Central memory CD8-positive, alpha-beta T cell (primary cell): ENCODE results near the gene F10.

Source experiments
- ATAC-seq: fragments of 150-1000 bp; cut with Tn5 transposase; replicated peaks from 2 replicates; pipeline ENCODE4 v1.10.0; 2022; ENCODE audit warnings: mild to moderate bottlenecking, moderate FRiP score, moderate number of reproducible peaks; ENCODE audit not compliant: poor library complexity, severe bottlenecking; ENCODE audit errors: extremely low read depth
- DNase-seq, 2 donors: peaks; one replicate each; pipeline ENCODE4 v3.0.0; 2021; ENCODE audit warnings: low spot score in 2 of 2
- H3K27ac Mint-ChIP-seq: one replicate; pipeline ENCODE4 v1.8.0; 2022; ENCODE audit warnings: low read depth, mild to moderate bottlenecking, moderate library complexity, mixed read lengths
- H3K27me3 Mint-ChIP-seq: one replicate; pipeline ENCODE4 v1.8.0; 2022; ENCODE audit warnings: mixed read lengths
- H3K36me3 Mint-ChIP-seq: one replicate; pipeline ENCODE4 v1.8.0; 2022; ENCODE audit warnings: mild to moderate bottlenecking, moderate library complexity, mixed read lengths; ENCODE audit not compliant: insufficient read depth
- H3K4me1 Mint-ChIP-seq: one replicate; pipeline ENCODE4 v1.8.0; 2022; ENCODE audit warnings: mixed read lengths
- H3K4me3 Mint-ChIP-seq: one replicate; pipeline ENCODE4 v1.8.0; 2022; ENCODE audit warnings: mild to moderate bottlenecking, moderate library complexity, mixed read lengths
- H3K9me3 Mint-ChIP-seq: one replicate; pipeline ENCODE4 v1.8.0; 2022; ENCODE audit warnings: mixed read lengths

The F10 gene

GRCh38 chr13:113176822-113177221 is 54.2 kb downstream of the F10 start:
- no peak overlapping the region for H3K4me3 Mint-ChIP-seq
- H3K27me3 Mint-ChIP-seq = no peaks in the 10 kb centered on the region
- no peak for DNase-seq
- peak overlapping the region; percentile 99 for H3K27ac Mint-ChIP-seq
- H3K9me3 Mint-ChIP-seq = no peaks in the 10 kb centered on the region
- no peak for ATAC-seq
- peaks cover 29% of the 10 kb centered on the region for H3K4me1 Mint-ChIP-seq
- peaks cover 24% of the 10 kb centered on the region for H3K36me3 Mint-ChIP-seq

GRCh38 chr13:113178070-113178895 is 55.7 kb downstream of the F10 start:
- Mint-ChIP-seq H3K4me3 (no peak overlapping the region), H3K27ac (no peak overlapping the region), H3K9me3 (no peaks in the 10 kb centered on the region), H3K27me3 (no peaks in the 10 kb centered on the region), H3K4me1 (peaks cover 32% of the 10 kb centered on the region), H3K36me3 (peaks cover 24% of the 10 kb centered on the region)
- ATAC-seq = no peak
- DNase-seq = no peak

GRCh38 chr13:113178896-113179167 is 56.2 kb downstream of the F10 start:
- DNase-seq = no peak
- peaks cover 37% of the 10 kb centered on the region for H3K4me1 Mint-ChIP-seq
- H3K36me3 Mint-ChIP-seq = peaks cover 28% of the 10 kb centered on the region
- H3K9me3 Mint-ChIP-seq = no peaks in the 10 kb centered on the region
- H3K27ac Mint-ChIP-seq = no peak overlapping the region
- no peak overlapping the region for H3K4me3 Mint-ChIP-seq
- H3K27me3 Mint-ChIP-seq = no peaks in the 10 kb centered on the region
- no peak for ATAC-seq

GRCh38 chr13:113179374-113180230 is 57.0 kb downstream of the F10 start:
- H3K27ac Mint-ChIP-seq = peak overlapping the region; percentile 79

GRCh38 chr13:113182046-113182445 is 59.4 kb downstream of the F10 start:
- H3K9me3 Mint-ChIP-seq = no peaks in the 10 kb centered on the region
- peak overlapping the region; percentile 22 for H3K27ac Mint-ChIP-seq
- H3K36me3 Mint-ChIP-seq = peaks cover 31% of the 10 kb centered on the region
- ATAC-seq (no peak), DNase-seq (no peak)
- H3K4me1 Mint-ChIP-seq = peaks cover 53% of the 10 kb centered on the region
- no peak overlapping the region for H3K4me3 Mint-ChIP-seq
- no peaks in the 10 kb centered on the region for H3K27me3 Mint-ChIP-seq

More at GRCh38 chr13:113179374-113180230, 57.0 kb downstream of the F10 start:
- H3K4me3 Mint-ChIP-seq = peak overlapping the region; percentile 36
- H3K9me3 Mint-ChIP-seq = no peaks in the 10 kb centered on the region
- ATAC-seq (peak; percentile 45), DNase-seq (no peak)
- no peaks in the 10 kb centered on the region for H3K27me3 Mint-ChIP-seq
- peaks cover 43% of the 10 kb centered on the region for H3K4me1 Mint-ChIP-seq
- peaks cover 30% of the 10 kb centered on the region for H3K36me3 Mint-ChIP-seq

GRCh38 chr13:113183450-113184129 is 61.0 kb downstream of the F10 start:
- no peak for DNase-seq
- H3K9me3 Mint-ChIP-seq = no peaks in the 10 kb centered on the region
- peak overlapping the region; percentile 37 for H3K4me3 Mint-ChIP-seq
- H3K27me3 Mint-ChIP-seq = no peaks in the 10 kb centered on the region
- peaks cover 32% of the 10 kb centered on the region for H3K36me3 Mint-ChIP-seq
- no peak for ATAC-seq
- H3K4me1 Mint-ChIP-seq = peaks cover 67% of the 10 kb centered on the region
- H3K27ac Mint-ChIP-seq = peak overlapping the region; percentile 22

- Mint-ChIP-seq H3K27me3 (no peaks in the 10 kb centered on the region), H3K27ac (peak overlapping the region; percentile 70), H3K4me1 (peaks cover 64% of the 10 kb centered on the region), H3K36me3 (peaks cover 34% of the 10 kb centered on the region), H3K4me3 (peak overlapping the region; percentile 79), H3K9me3 (no peaks in the 10 kb centered on the region)
- no peak for DNase-seq
- ATAC-seq = peak; percentile 70
Measured at GRCh38 chr13:113184568-113185440, 62.2 kb downstream of the F10 start.

GRCh38 chr13:113186061-113186900 is 63.7 kb downstream of the F10 start:
- Mint-ChIP-seq H3K9me3 (no peaks in the 10 kb centered on the region), H3K27ac (peak overlapping the region; percentile 70), H3K27me3 (no peaks in the 10 kb centered on the region), H3K36me3 (peaks cover 37% of the 10 kb centered on the region), H3K4me1 (peaks cover 55% of the 10 kb centered on the region), H3K4me3 (peak overlapping the region; percentile 79)
- peak; percentile 66 for ATAC-seq
- DNase-seq = no peak

GRCh38 chr13:113187263-113187669 is 64.7 kb downstream of the F10 start:
- H3K4me3 Mint-ChIP-seq = peak overlapping the region; percentile 54
- DNase-seq = no peak
- no peak for ATAC-seq
- peak overlapping the region; percentile 83 for H3K27ac Mint-ChIP-seq
- peaks cover 40% of the 10 kb centered on the region for H3K36me3 Mint-ChIP-seq
- no peaks in the 10 kb centered on the region for H3K27me3 Mint-ChIP-seq
- no peaks in the 10 kb centered on the region for H3K9me3 Mint-ChIP-seq
- peaks cover 55% of the 10 kb centered on the region for H3K4me1 Mint-ChIP-seq

- no peak for ATAC-seq
- Mint-ChIP-seq H3K9me3 (no peaks in the 10 kb centered on the region), H3K36me3 (peaks cover 42% of the 10 kb centered on the region), H3K4me1 (peaks cover 54% of the 10 kb centered on the region), H3K4me3 (no peak overlapping the region), H3K27me3 (no peaks in the 10 kb centered on the region), H3K27ac (peak overlapping the region; percentile 83)
- DNase-seq = no peak
Measured at GRCh38 chr13:113187883-113188665, 65.5 kb downstream of the F10 start.

- Mint-ChIP-seq H3K27ac (no peak overlapping the region), H3K4me3 (no peak overlapping the region), H3K4me1 (peaks cover 36% of the 10 kb centered on the region), H3K27me3 (no peaks in the 10 kb centered on the region), H3K9me3 (no peaks in the 10 kb centered on the region), H3K36me3 (peaks cover 46% of the 10 kb centered on the region)
- DNase-seq = no peak
- no peak for ATAC-seq
Measured at GRCh38 chr13:113190181-113190580, 67.6 kb downstream of the F10 start.
